ENCODE data around the gene STXBP6.

DNA sequence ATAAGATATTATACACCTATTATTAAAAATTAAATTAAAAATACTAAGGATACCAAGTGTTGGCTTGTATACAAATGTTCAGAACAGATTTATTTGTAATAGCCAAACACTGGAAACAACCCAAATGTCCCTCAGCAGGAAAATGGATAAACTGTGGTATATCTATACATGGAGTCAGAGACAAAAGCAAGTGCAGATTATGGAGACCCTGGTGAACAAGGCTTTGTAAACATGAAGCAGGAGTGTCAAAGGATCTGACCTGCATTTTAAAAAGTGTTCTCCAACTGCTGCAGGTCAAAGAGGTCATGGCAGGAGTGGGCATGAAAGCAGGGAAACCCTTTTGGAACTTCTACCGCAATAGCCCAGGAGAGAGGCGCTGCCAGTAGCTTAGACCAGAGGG is 181.6 kb downstream of the STXBP6 start:
- TF ChIP-seq CTCF (conservative IDR thresholded peaks at IDR 0.05) (no peak), EZH2 (IDR thresholded peaks at IDR 0.05; ENCODE audit: low read depth) (no peak)

Measured in PC-9 (cell line).